Measurements from ENCODE around the gene CAMK1G. TPM values are rescaled to one million over a fixed set of nuclear protein-coding genes. Genes with fewer than 3 reads are reported as not detected.

CAMK1G gene
- total and polyA plus RNA-seq, 2 donors (not counting 3 experiments of a cell fraction or from before 2014, with no cell fraction given), result not detected

DNA sequence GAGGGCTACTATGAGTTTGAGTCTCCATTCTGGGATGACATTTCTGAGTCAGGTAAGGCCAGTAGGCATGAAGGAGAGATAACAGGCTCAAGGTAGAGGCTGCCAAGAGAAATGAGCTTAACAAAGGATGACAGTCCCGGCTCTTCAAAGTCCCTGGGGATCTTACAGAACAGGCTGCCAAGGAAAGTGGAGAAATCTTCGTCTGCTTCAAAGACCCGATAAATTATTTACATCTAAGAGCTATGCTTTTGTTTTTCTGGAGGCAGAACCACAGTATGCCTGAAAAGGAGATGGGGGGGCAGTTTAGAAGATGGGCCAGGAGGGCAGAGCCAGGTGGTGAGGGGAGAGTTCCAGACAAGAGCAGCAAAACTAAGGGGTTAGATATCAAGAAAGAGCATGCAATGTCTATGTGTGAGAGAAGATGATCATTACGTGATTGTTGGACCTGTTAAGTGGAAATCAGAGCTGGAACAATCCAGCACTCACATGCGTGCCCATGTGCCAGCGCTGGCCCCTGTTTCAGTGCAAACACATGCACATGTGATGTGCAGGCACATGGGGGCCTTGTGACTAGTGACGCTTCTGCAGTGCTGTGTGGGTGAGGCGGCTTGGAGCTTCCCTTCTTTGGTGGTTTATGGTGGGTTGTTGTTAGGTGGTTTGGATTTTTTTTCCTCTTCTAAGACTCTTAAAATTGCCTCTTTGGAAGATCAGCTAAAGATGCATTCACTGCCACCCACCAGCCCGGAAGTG lies 25.7 kb downstream of the CAMK1G start:
- TF ChIP-seq POLR2A (IDR thresholded peaks at IDR 0.05; ENCODE audit: low read depth, low read length) (no peak), GATA2 (IDR thresholded peaks at IDR 0.05; ENCODE audit: insufficient read depth, insufficient read length, low read depth, low read length) (no peak), FOS (IDR thresholded peaks at IDR 0.05; ENCODE audit: borderline replicate concordance, insufficient read depth, low read length) (no peak), POLR2AphosphoS5 (IDR thresholded peaks at IDR 0.05; ENCODE audit: insufficient read depth, low read depth, low read length) (no peak), EZH2 (IDR thresholded peaks at IDR 0.05; ENCODE audit: borderline replicate concordance, low read depth, low read length, severe bottlenecking) (no peak), MAX (IDR thresholded peaks at IDR 0.05; ENCODE audit: insufficient read depth, insufficient read length) (no peak), CTCF (IDR thresholded peaks at IDR 0.05; ENCODE audit: extremely low read depth in 1 of 2, insufficient read depth in 1 of 2, low read depth in 1 of 2, low read length in 2 of 2) (no peak), JUN (IDR thresholded peaks at IDR 0.05; ENCODE audit: borderline replicate concordance, insufficient read depth, insufficient read length, low read depth) (no peak), MYC (IDR thresholded peaks at IDR 0.05; ENCODE audit: low read depth, low read length) (no peak)
- no peak overlapping the region for H3K4me3 ChIP-seq (replicated peaks in 1 of 3; ENCODE audit: insufficient read depth in 1 of 3, low read depth in 1 of 3, low read length in 3 of 3)
- H3K4me1 ChIP-seq (ENCODE audit: control insufficient read depth, extremely low read depth, insufficient read depth, low read length), result no peaks in the 10 kb centered on the region
- H3K36me3 ChIP-seq (ENCODE audit: control insufficient read depth in 2 of 2, extremely low read depth in 1 of 2, insufficient read depth in 2 of 2, low read length in 2 of 2), result no peaks in the 10 kb centered on the region
- dilution Hi-C loops (cut with MboI; ENCODE audit: extremely low pct_ligation_motif_present, low sequenced_read_pairs) (no loop called here), intact Hi-C loops (cut with micrococcal nuclease) (no loop called here)
- no peaks in the 10 kb centered on the region for H3K9me3 ChIP-seq (replicated peaks; ENCODE audit: control insufficient read depth, insufficient read depth, low read length)
- no TSS peak for BruUV-seq (replicated peaks)
- H2AFZ ChIP-seq (ENCODE audit: low read depth, low read length), result no peak overlapping the region
- POLR2A ChIA-PET, result interaction anchor here (0.6 kb wide), 1 partner anchor 187 kb away, joined by 3 read pairs; no protein-coding TSS in a partner anchor
- no peak overlapping the region for H3K4me2 ChIP-seq (ENCODE audit: insufficient read depth, low read length)
- H3K27me3 ChIP-seq (ENCODE audit: control insufficient read depth in 2 of 2, insufficient read depth in 2 of 2, low read length in 2 of 2), result peaks cover under 1 to 3% of the 10 kb centered on the region in 2 experiments
- CTCF ChIA-PET, result interaction anchor here (0.8 to 3.1 kb wide), 4 partner anchors 9 to 32 kb away, joined by 3 to 12 read pairs (median 8); no protein-coding TSS in a partner anchor
- DNase-seq (ENCODE audit: low read depth, low spot score) (no peak), FAIRE-seq (no peak)
- H3K27ac ChIP-seq (ENCODE audit: insufficient read depth, low read depth, low read length), result no peak overlapping the region
- H3K9me1 ChIP-seq (replicated peaks; ENCODE audit: control insufficient read depth, extremely low read depth, insufficient read depth, low read length), result no peaks in the 10 kb centered on the region
- H4K20me1 ChIP-seq (replicated peaks; ENCODE audit: control insufficient read depth, extremely low read depth, insufficient read depth, low read length), result no peaks in the 10 kb centered on the region
- H3K79me2 ChIP-seq (ENCODE audit: control insufficient read depth, insufficient read depth, low read length), result no peaks in the 10 kb centered on the region
- no peak overlapping the region for H3K9ac ChIP-seq (replicated peaks; ENCODE audit: extremely low read depth, insufficient read depth, low read length)

All from endothelial cell of umbilical vein (primary cell).